Measurements from ENCODE around the gene CERS5.

The CERS5 gene

GRCh38 chr12:50187084-50187900 is 20.1 kb upstream of the CERS5 start:
- no peak for DNase-seq (ENCODE audit: low read depth, low spot score)
- no CpG with 5 or more reads among the region's 7 CpGs for WGBS (ENCODE audit: insufficient coverage, insufficient read length)
- H3K9me3 ChIP-seq (ENCODE audit: control insufficient read depth, insufficient read depth, low read length), result no peaks in the 10 kb centered on the region
- H3K4me1 ChIP-seq (ENCODE audit: control insufficient read depth, insufficient read depth, low read length), result no peaks in the 10 kb centered on the region; the same call in 1 of the 2 replicates
- H3K27ac ChIP-seq (ENCODE audit: low read length), result no peak overlapping the region
- H3K4me3 ChIP-seq (ENCODE audit: low read length), result no peak overlapping the region
- H3K36me3 ChIP-seq (ENCODE audit: control insufficient read depth, insufficient read depth, low read length), result no peaks in the 10 kb centered on the region
- no peaks in the 10 kb centered on the region for H3K27me3 ChIP-seq (ENCODE audit: control insufficient read depth, insufficient read depth, low read length)

GRCh38 chr12:50186681-50187080 is 19.5 kb upstream of the CERS5 start:
- no peaks in the 10 kb centered on the region for H3K27me3 ChIP-seq (ENCODE audit: control insufficient read depth, insufficient read depth, low read length)
- H3K27ac ChIP-seq (ENCODE audit: low read length), result no peak overlapping the region
- H3K4me1 ChIP-seq (ENCODE audit: control insufficient read depth, insufficient read depth, low read length), result no peaks in the 10 kb centered on the region; the same call in 1 of the 2 replicates
- WGBS (ENCODE audit: insufficient coverage, insufficient read length), result no CpG with 5 or more reads among the region's 1 CpG
- DNase-seq (ENCODE audit: low read depth, low spot score), result no peak
- H3K9me3 ChIP-seq (ENCODE audit: control insufficient read depth, insufficient read depth, low read length), result no peaks in the 10 kb centered on the region
- 0 out of 2 replicates have a peak, but pooled peaks cover 4% of the 10 kb centered on the region for H3K36me3 ChIP-seq (ENCODE audit: control insufficient read depth, insufficient read depth, low read length)
- no peak overlapping the region for H3K4me3 ChIP-seq (ENCODE audit: low read length)

GRCh38 chr12:50185970-50186663 is 18.9 kb upstream of the CERS5 start:
- H3K27ac ChIP-seq (ENCODE audit: low read length), result no peak overlapping the region
- H3K4me3 ChIP-seq (ENCODE audit: low read length), result no peak overlapping the region
- H3K9me3 ChIP-seq (ENCODE audit: control insufficient read depth, insufficient read depth, low read length), result no peaks in the 10 kb centered on the region
- 0 out of 2 replicates have a peak, but pooled peaks cover 4% of the 10 kb centered on the region for H3K36me3 ChIP-seq (ENCODE audit: control insufficient read depth, insufficient read depth, low read length)
- no peaks in the 10 kb centered on the region; the same call in 1 of the 2 replicates for H3K4me1 ChIP-seq (ENCODE audit: control insufficient read depth, insufficient read depth, low read length)
- DNase-seq (ENCODE audit: low read depth, low spot score), result no peak
- no CpG with 5 or more reads among the region's 6 CpGs for WGBS (ENCODE audit: insufficient coverage, insufficient read length)
- H3K27me3 ChIP-seq (ENCODE audit: control insufficient read depth, insufficient read depth, low read length), result no peaks in the 10 kb centered on the region

GRCh38 chr12:50185301-50185895 is 18.2 kb upstream of the CERS5 start:
- DNase-seq (ENCODE audit: low read depth, low spot score), result no peak
- peaks cover 4% of the 10 kb centered on the region; the same call in 1 of the 2 replicates for H3K36me3 ChIP-seq (ENCODE audit: control insufficient read depth, insufficient read depth, low read length)
- H3K9me3 ChIP-seq (ENCODE audit: control insufficient read depth, insufficient read depth, low read length), result no peaks in the 10 kb centered on the region
- no peaks in the 10 kb centered on the region for H3K27me3 ChIP-seq (ENCODE audit: control insufficient read depth, insufficient read depth, low read length)
- no peak overlapping the region for H3K27ac ChIP-seq (ENCODE audit: low read length)
- no CpG with 5 or more reads among the region's 4 CpGs for WGBS (ENCODE audit: insufficient coverage, insufficient read length)
- no peak overlapping the region for H3K4me3 ChIP-seq (ENCODE audit: low read length)
- H3K4me1 ChIP-seq (ENCODE audit: control insufficient read depth, insufficient read depth, low read length), result no peaks in the 10 kb centered on the region

- Histone ChIP-seq H3K4me1 (ENCODE audit: control insufficient read depth, insufficient read depth, low read length) (no peaks in the 10 kb centered on the region), H3K36me3 (ENCODE audit: control insufficient read depth, insufficient read depth, low read length) (peaks cover 4% of the 10 kb centered on the region; the same call in 1 of the 2 replicates), H3K9me3 (ENCODE audit: control insufficient read depth, insufficient read depth, low read length) (no peaks in the 10 kb centered on the region), H3K4me3 (ENCODE audit: low read length) (no peak overlapping the region), H3K27me3 (ENCODE audit: control insufficient read depth, insufficient read depth, low read length) (no peaks in the 10 kb centered on the region), H3K27ac (ENCODE audit: low read length) (no peak overlapping the region)
- WGBS (ENCODE audit: insufficient coverage, insufficient read length), result no CpG with 5 or more reads among the region's 5 CpGs
- DNase-seq (ENCODE audit: low read depth, low spot score), result no peak
These were observed 17.1 kb upstream of the CERS5 start for GRCh38 chr12:50184261-50184660.

GRCh38 chr12:50182461-50182860 is 15.3 kb upstream of the CERS5 start:
- no peak overlapping the region for H3K27ac ChIP-seq (ENCODE audit: low read length)
- no peak for DNase-seq (ENCODE audit: low read depth, low spot score)
- H3K9me3 ChIP-seq (ENCODE audit: control insufficient read depth, insufficient read depth, low read length), result no peaks in the 10 kb centered on the region
- no peaks in the 10 kb centered on the region for H3K27me3 ChIP-seq (ENCODE audit: control insufficient read depth, insufficient read depth, low read length)
- H3K4me1 ChIP-seq (ENCODE audit: control insufficient read depth, insufficient read depth, low read length), result no peaks in the 10 kb centered on the region
- peaks cover 6% of the 10 kb centered on the region; the same call in 1 of the 2 replicates for H3K36me3 ChIP-seq (ENCODE audit: control insufficient read depth, insufficient read depth, low read length)
- H3K4me3 ChIP-seq (ENCODE audit: low read length), result no peak overlapping the region

GRCh38 chr12:50181691-50182090 is 14.5 kb upstream of the CERS5 start:
- H3K4me3 ChIP-seq (ENCODE audit: low read length), result no peak overlapping the region
- DNase-seq (ENCODE audit: low read depth, low spot score), result no peak
- no CpG with 5 or more reads among the region's 4 CpGs for WGBS (ENCODE audit: insufficient coverage, insufficient read length)
- no peaks in the 10 kb centered on the region for H3K4me1 ChIP-seq (ENCODE audit: control insufficient read depth, insufficient read depth, low read length)
- no peaks in the 10 kb centered on the region for H3K27me3 ChIP-seq (ENCODE audit: control insufficient read depth, insufficient read depth, low read length)
- H3K27ac ChIP-seq (ENCODE audit: low read length), result no peak overlapping the region
- no peaks in the 10 kb centered on the region for H3K9me3 ChIP-seq (ENCODE audit: control insufficient read depth, insufficient read depth, low read length)
- peaks cover 11% of the 10 kb centered on the region; the same call in 1 of the 2 replicates for H3K36me3 ChIP-seq (ENCODE audit: control insufficient read depth, insufficient read depth, low read length)

- H3K4me3 ChIP-seq (ENCODE audit: low read length), result no peak overlapping the region
- H3K9me3 ChIP-seq (ENCODE audit: control insufficient read depth, insufficient read depth, low read length), result no peaks in the 10 kb centered on the region
- H3K27me3 ChIP-seq (ENCODE audit: control insufficient read depth, insufficient read depth, low read length), result no peaks in the 10 kb centered on the region
- no peak overlapping the region for H3K27ac ChIP-seq (ENCODE audit: low read length)
- peaks cover 7% of the 10 kb centered on the region; the same call in 1 of the 2 replicates for H3K36me3 ChIP-seq (ENCODE audit: control insufficient read depth, insufficient read depth, low read length)
- no CpG with 5 or more reads among the region's 1 CpG for WGBS (ENCODE audit: insufficient coverage, insufficient read length)
- no peaks in the 10 kb centered on the region for H3K4me1 ChIP-seq (ENCODE audit: control insufficient read depth, insufficient read depth, low read length)
- no peak for DNase-seq (ENCODE audit: low read depth, low spot score)
These were observed 8.5 kb upstream of the CERS5 start for GRCh38 chr12:50175716-50176026.

GRCh38 chr12:50174971-50175715 is 8.0 kb upstream of the CERS5 start:
- Histone ChIP-seq H3K27ac (ENCODE audit: low read length) (no peak overlapping the region), H3K9me3 (ENCODE audit: control insufficient read depth, insufficient read depth, low read length) (no peaks in the 10 kb centered on the region), H3K27me3 (ENCODE audit: control insufficient read depth, insufficient read depth, low read length) (no peaks in the 10 kb centered on the region), H3K36me3 (ENCODE audit: control insufficient read depth, insufficient read depth, low read length) (peaks cover 7% of the 10 kb centered on the region; the same call in 1 of the 2 replicates), H3K4me3 (ENCODE audit: low read length) (no peak overlapping the region), H3K4me1 (ENCODE audit: control insufficient read depth, insufficient read depth, low read length) (no peaks in the 10 kb centered on the region)
- WGBS (ENCODE audit: insufficient coverage, insufficient read length), result no CpG with 5 or more reads among the region's 16 CpGs
- DNase-seq (ENCODE audit: low read depth, low spot score), result peak; percentile 35

- H3K36me3 ChIP-seq (ENCODE audit: control insufficient read depth, insufficient read depth, low read length), result no peaks in the 10 kb centered on the region
- DNase-seq (ENCODE audit: low read depth, low spot score), result no peak
- WGBS (ENCODE audit: insufficient coverage, insufficient read length), result no CpG with 5 or more reads among the region's 12 CpGs
- no peaks in the 10 kb centered on the region for H3K27me3 ChIP-seq (ENCODE audit: control insufficient read depth, insufficient read depth, low read length)
- H3K4me3 ChIP-seq (ENCODE audit: low read length), result peak overlapping the region; percentile 93; the same call in 1 of the 2 replicates
- no peaks in the 10 kb centered on the region; the same call in 1 of the 2 replicates for H3K4me1 ChIP-seq (ENCODE audit: control insufficient read depth, insufficient read depth, low read length)
- no peak overlapping the region for H3K27ac ChIP-seq (ENCODE audit: low read length)
- H3K9me3 ChIP-seq (ENCODE audit: control insufficient read depth, insufficient read depth, low read length), result no peaks in the 10 kb centered on the region
These were observed 445 bp downstream of the CERS5 start for GRCh38 chr12:50166799-50167048.

All from iPS DF 6.9 (cell line).